HL-60 (cell line): Measurements from ENCODE around the gene SUN1.

Experiments used
- DNase-seq, 2 experiments: peaks; one replicate each; pipeline ENCODE4 v3.0.0-alpha.2; 2010 to 2020; ENCODE audit warnings: low read depth in 1 of 2, low spot score in 1 of 2
- H3K27ac ChIP-seq: fragments of 250-450 bp; sonication (Bioruptor Pico); replicated peaks from 2 replicates; pipeline ENCODE4 v1.5.1; 2020; ENCODE audit warnings: mild to moderate bottlenecking, moderate library complexity
- H3K27me3 ChIP-seq: fragments of 250-450 bp; sonication (Bioruptor Pico); 2 replicates; pipeline ENCODE4 v1.5.1; 2021; ENCODE audit warnings: mild to moderate bottlenecking, moderate library complexity; ENCODE audit not compliant: insufficient read depth, poor library complexity, severe bottlenecking
- H3K4me3 ChIP-seq: replicated peaks from 2 replicates; pipeline ENCODE4 v1.5.1; 2011; ENCODE audit warnings: mild to moderate bottlenecking, control low read depth, low read length; ENCODE audit not compliant: insufficient read depth
- GABPA ChIP-seq: IDR thresholded peaks from 2 replicates; pipeline ENCODE4 v1.6.1; 2012; ENCODE audit warnings: low read depth
- POLR2AphosphoS5 ChIP-seq: IDR thresholded peaks from 2 replicates; pipeline ENCODE4 v1.6.1; 2012; ENCODE audit warnings: low read depth
- SPI1 ChIP-seq: IDR thresholded peaks from 2 replicates; pipeline ENCODE4 v1.6.1; 2012; ENCODE audit warnings: low read depth, mild to moderate bottlenecking, borderline replicate concordance
- TF ChIP-seq, protein P1 (sequence below): IDR thresholded peaks from 2 replicates; pipeline ENCODE4 v1.6.1; 2012; ENCODE audit warnings: low read depth; ENCODE audit not compliant: insufficient replicate concordance
- TF ChIP-seq, protein P2 (sequence below): IDR thresholded peaks from one replicate; pipeline ENCODE4 v1.5.1; 2011; ENCODE audit warnings: low read length, control low read depth, inconsistent platforms; ENCODE audit not compliant: insufficient read depth

SUN1 gene

DNA sequence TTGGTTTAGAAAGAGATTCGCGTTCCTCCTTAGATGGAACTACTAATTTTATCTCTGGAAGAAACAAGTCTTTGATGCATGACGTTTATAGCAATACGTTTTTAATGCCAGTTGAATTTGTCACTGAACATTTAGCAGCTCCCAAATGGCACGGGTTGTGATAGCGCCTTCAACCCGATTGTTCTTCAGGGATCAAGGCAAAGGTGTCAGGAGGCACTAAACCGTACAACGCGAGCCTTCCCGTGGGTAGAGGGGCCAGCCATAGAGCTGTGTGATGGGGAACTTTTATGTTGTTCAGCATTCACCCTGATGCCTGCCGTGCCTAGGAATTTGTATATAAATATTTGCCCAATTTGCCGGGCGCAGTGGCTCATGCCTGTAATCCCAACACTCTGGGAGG, 47.4 kb downstream of the SUN1 start:
- no peak overlapping the region for H3K27ac ChIP-seq

DNA sequence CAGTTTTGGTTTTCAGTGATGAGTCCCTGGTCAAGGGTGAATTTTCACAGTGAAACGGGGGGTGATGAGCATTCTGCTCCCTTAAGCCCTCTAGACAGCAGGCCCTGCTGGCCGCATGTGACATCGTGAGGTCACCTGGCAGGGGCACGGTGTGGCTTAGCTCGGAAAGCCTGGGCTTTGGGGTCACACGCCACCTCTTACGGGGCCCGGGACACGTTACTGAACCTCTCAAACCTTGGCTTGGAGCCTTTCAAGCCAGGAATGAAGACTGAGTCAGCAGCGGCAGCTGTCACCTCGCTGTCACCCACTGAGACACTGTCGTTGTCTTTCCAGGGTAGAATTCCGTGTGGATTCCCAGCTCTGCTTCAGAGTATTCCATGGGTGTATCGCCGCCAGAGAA, 48.2 kb downstream of the SUN1 start:
- Histone ChIP-seq H3K4me3 (no peak overlapping the region), H3K27ac (no peak overlapping the region), H3K27me3 (no peaks in the 10 kb centered on the region)
- TF ChIP-seq, protein P1, sequence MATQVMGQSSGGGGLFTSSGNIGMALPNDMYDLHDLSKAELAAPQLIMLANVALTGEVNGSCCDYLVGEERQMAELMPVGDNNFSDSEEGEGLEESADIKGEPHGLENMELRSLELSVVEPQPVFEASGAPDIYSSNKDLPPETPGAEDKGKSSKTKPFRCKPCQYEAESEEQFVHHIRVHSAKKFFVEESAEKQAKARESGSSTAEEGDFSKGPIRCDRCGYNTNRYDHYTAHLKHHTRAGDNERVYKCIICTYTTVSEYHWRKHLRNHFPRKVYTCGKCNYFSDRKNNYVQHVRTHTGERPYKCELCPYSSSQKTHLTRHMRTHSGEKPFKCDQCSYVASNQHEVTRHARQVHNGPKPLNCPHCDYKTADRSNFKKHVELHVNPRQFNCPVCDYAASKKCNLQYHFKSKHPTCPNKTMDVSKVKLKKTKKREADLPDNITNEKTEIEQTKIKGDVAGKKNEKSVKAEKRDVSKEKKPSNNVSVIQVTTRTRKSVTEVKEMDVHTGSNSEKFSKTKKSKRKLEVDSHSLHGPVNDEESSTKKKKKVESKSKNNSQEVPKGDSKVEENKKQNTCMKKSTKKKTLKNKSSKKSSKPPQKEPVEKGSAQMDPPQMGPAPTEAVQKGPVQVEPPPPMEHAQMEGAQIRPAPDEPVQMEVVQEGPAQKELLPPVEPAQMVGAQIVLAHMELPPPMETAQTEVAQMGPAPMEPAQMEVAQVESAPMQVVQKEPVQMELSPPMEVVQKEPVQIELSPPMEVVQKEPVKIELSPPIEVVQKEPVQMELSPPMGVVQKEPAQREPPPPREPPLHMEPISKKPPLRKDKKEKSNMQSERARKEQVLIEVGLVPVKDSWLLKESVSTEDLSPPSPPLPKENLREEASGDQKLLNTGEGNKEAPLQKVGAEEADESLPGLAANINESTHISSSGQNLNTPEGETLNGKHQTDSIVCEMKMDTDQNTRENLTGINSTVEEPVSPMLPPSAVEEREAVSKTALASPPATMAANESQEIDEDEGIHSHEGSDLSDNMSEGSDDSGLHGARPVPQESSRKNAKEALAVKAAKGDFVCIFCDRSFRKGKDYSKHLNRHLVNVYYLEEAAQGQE: no peak
- no peak for TF ChIP-seq GABPA
- no peak for DNase-seq

More for the DNA sequence above, 47.4 kb downstream of the SUN1 start:
- Histone ChIP-seq H3K27me3 (no peaks in the 10 kb centered on the region), H3K4me3 (no peak overlapping the region)
- no peak for TF ChIP-seq POLR2AphosphoS5
- TF ChIP-seq, protein P1: no peak
- no peak for TF ChIP-seq SPI1
- no peak for TF ChIP-seq GABPA
- TF ChIP-seq, protein P2, sequence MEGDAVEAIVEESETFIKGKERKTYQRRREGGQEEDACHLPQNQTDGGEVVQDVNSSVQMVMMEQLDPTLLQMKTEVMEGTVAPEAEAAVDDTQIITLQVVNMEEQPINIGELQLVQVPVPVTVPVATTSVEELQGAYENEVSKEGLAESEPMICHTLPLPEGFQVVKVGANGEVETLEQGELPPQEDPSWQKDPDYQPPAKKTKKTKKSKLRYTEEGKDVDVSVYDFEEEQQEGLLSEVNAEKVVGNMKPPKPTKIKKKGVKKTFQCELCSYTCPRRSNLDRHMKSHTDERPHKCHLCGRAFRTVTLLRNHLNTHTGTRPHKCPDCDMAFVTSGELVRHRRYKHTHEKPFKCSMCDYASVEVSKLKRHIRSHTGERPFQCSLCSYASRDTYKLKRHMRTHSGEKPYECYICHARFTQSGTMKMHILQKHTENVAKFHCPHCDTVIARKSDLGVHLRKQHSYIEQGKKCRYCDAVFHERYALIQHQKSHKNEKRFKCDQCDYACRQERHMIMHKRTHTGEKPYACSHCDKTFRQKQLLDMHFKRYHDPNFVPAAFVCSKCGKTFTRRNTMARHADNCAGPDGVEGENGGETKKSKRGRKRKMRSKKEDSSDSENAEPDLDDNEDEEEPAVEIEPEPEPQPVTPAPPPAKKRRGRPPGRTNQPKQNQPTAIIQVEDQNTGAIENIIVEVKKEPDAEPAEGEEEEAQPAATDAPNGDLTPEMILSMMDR: no peak
- DNase-seq: no peak

DNA sequence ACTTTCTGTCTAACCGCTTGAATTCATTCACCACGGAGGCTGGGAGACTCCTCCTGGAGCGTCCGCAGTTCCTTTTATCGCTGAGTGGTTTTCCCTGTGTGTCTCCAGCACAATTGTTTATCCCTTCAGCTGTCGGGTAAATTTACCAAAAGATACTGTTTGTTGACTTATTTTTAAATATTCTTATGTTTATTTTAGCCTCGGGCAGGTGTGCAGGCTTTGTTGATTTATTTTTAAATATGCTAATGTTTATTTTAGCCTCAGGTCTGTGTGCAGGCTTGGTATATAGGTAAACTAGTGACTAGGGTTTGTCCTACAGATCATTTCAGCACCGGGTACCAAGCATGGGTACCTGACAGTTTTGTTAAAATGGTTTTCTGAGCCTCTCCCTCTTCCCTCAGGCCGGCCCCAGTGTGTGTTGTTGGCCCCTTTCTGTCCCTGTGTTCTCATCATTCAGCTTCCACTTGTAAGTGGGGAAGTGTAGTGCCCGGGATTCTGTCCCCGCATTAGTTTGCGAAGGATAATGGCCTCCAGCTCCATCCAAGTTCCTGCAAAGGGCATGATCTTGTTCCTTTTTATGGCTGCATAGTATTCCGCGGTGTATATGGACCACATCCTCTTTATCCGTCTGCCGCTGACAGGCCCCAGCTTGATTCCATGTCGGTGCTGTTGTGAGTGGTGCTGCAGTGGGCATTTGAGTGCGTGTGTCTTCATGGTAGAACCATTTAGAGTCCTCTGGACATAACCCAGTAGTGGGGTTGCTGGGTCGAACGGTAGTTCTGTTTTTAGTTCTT, 49.4 kb downstream of the SUN1 start:
- DNase-seq: no peak

More for the DNA sequence above, 49.4 kb downstream of the SUN1 start:
- H3K27me3 ChIP-seq: no peaks in the 10 kb centered on the region
- no peak overlapping the region for H3K27ac ChIP-seq
- no peak overlapping the region for H3K4me3 ChIP-seq
- TF ChIP-seq SPI1 (no peak), GABPA (no peak), POLR2AphosphoS5 (no peak)
- TF ChIP-seq, protein P1: no peak
- TF ChIP-seq, protein P2: no peak
